OCI-LY3 (cell line): ENCODE data around the gene OTOGL.

Source experiments
- H2AFZ ChIP-seq: fragments of 200-600, 300-600 bp; shearing (Covaris generic); 2 replicates; pipeline ENCODE4 v1.6.0; 2014; ENCODE audit warnings: antibody characterized with exemption, low read depth, low read length
- H3K27ac ChIP-seq: fragments of 200-600, 300-600 bp; sonication (generic); 2 replicates; pipeline ENCODE4 v1.5.1; 2014; ENCODE audit warnings: mild to moderate bottlenecking, low read length, moderate library complexity, mixed read lengths
- H3K27me3 ChIP-seq: fragments of 200-600, 300-600 bp; sonication (generic); 2 replicates; pipeline ENCODE4 v1.6.1; 2014; ENCODE audit warnings: low read depth, low read length, mixed read lengths
- H3K36me3 ChIP-seq: fragments of 200-600, 300-600 bp; sonication (generic); replicated peaks from 2 replicates; pipeline ENCODE3; 2014; ENCODE audit warnings: low read depth, low read length, mixed read lengths
- H3K4me1 ChIP-seq: fragments of 300-600, 200-600 bp; sonication (generic); 2 replicates; pipeline ENCODE4 v1.6.1; 2014; ENCODE audit warnings: low read length, mixed read lengths
- H3K4me2 ChIP-seq: fragments of 200-600, 300-600 bp; sonication (generic); 2 replicates; pipeline ENCODE4 v1.6.1; 2014; ENCODE audit warnings: low read length, mixed read lengths
- H3K4me3 ChIP-seq: fragments of 300-600, 200-600 bp; sonication (generic); 2 replicates; pipeline ENCODE4 v1.5.1; 2014; ENCODE audit warnings: antibody characterized with exemption, mild to moderate bottlenecking, low read length, moderate library complexity
- H3K79me2 ChIP-seq: fragments of 300-600, 200-600 bp; shearing (Covaris generic); 2 replicates; pipeline ENCODE4 v1.6.1; 2014; ENCODE audit warnings: mild to moderate bottlenecking, low read length, mixed read lengths
- H3K9ac ChIP-seq: fragments of 300-600, 200-600 bp; shearing (Covaris generic); 2 replicates; pipeline ENCODE4 v1.6.0; 2014; ENCODE audit warnings: mild to moderate bottlenecking, low read length, moderate library complexity
- H3K9me3 ChIP-seq: fragments of 200-600, 300-600 bp; shearing (Covaris generic); 2 replicates; pipeline ENCODE4 v1.6.1; 2014; ENCODE audit warnings: low read length, mixed read lengths; ENCODE audit not compliant: insufficient read depth
- H4K20me1 ChIP-seq: fragments of 200-600, 300-600 bp; sonication (generic); 2 replicates; pipeline ENCODE4 v1.6.1; 2016; ENCODE audit warnings: low read length, mixed read lengths; ENCODE audit not compliant: insufficient read depth
- CTCF ChIP-seq: fragments of 200-600, 300-600 bp; sonication (generic); IDR thresholded peaks from 2 replicates; pipeline ENCODE4 v1.5.1; 2014; ENCODE audit warnings: antibody characterized with exemption, low read length, low read depth
- EZH2phosphoT487 ChIP-seq: fragments of 200-600 bp; shearing (Covaris generic); IDR thresholded peaks from 2 replicates; pipeline ENCODE4 v1.6.1; 2018; ENCODE audit warnings: antibody characterized with exemption, mixed run types, low read depth

OTOGL gene

DNA sequence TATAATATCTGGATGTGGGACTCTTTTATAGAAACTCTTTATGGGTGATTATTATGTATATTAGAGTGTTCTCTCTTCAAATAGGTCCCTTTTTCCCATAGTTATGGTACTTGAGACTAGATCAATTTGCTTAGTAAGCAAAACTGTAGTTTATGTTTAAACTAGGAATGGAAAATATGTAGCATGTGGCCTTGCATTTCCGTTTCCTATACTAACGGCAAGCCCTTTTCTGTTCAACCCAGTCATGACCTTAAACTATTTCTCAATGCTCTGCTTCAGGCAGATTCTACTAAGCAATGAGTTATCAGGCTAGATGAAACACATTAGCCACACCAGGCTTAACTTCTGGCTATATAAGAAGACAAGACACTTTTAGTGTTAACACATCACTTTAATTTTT lies 84.6 kb downstream of the OTOGL start:
- H3K79me2 ChIP-seq, result no peaks in the 10 kb centered on the region
- no peaks in the 10 kb centered on the region for H3K9me3 ChIP-seq
- TF ChIP-seq EZH2phosphoT487, result no peak
- no peak for TF ChIP-seq CTCF
- no peaks in the 10 kb centered on the region for H3K36me3 ChIP-seq
- H3K4me2 ChIP-seq, result no peak overlapping the region
- H3K9ac ChIP-seq, result no peak overlapping the region
- H3K27ac ChIP-seq, result no peak overlapping the region
- H3K4me1 ChIP-seq, result 0 out of 2 replicates have a peak, but pooled peaks cover under 1% of the 10 kb centered on the region
- no peak overlapping the region for H3K4me3 ChIP-seq
- H2AFZ ChIP-seq, result no peak overlapping the region
- H4K20me1 ChIP-seq, result no peaks in the 10 kb centered on the region
- 0 out of 2 replicates have a peak, but pooled peaks cover 5% of the 10 kb centered on the region for H3K27me3 ChIP-seq

DNA sequence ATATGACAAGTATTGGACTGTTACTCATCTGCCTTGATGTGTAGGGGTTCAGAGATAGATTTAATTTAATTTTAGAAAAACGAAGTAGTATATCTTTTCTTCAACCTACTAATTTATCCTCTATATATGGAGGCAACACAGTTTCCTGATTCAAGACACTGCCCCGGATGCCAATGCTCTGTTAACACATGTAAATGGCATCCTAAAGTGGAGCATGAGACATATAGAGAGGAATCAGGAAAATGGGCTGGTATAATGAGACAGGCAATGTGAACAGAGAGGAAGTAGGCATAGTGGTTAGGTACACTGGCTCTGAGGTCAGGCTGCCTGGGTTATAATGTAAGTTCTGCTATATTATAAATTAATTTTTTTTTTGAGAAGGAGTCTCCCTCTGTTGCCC lies 85.6 kb downstream of the OTOGL start:
- Histone ChIP-seq H3K79me2 (no peaks in the 10 kb centered on the region), H3K4me1 (no peaks in the 10 kb centered on the region), H3K27me3 (0 out of 2 replicates have a peak, but pooled peaks cover 5% of the 10 kb centered on the region), H3K4me3 (no peak overlapping the region), H3K9ac (no peak overlapping the region), H3K4me2 (no peak overlapping the region), H4K20me1 (no peaks in the 10 kb centered on the region), H3K27ac (no peak overlapping the region), H3K9me3 (no peaks in the 10 kb centered on the region), H3K36me3 (no peaks in the 10 kb centered on the region), H2AFZ (no peak overlapping the region)
- no peak for TF ChIP-seq EZH2phosphoT487
- TF ChIP-seq CTCF, result no peak

- no peak overlapping the region for H2AFZ ChIP-seq
- no peak overlapping the region for H3K4me3 ChIP-seq
- no peaks in the 10 kb centered on the region for H3K4me1 ChIP-seq
- peak overlapping the region; percentile 30; the same call in 1 of the 2 replicates for H3K4me2 ChIP-seq
- 0 out of 2 replicates have a peak, but pooled peaks cover 5% of the 10 kb centered on the region for H3K27me3 ChIP-seq
- no peaks in the 10 kb centered on the region for H3K36me3 ChIP-seq
- no peak overlapping the region for H3K27ac ChIP-seq
- TF ChIP-seq EZH2phosphoT487 (no peak), CTCF (peak; percentile 94)
- H3K79me2 ChIP-seq, result no peaks in the 10 kb centered on the region
- H4K20me1 ChIP-seq, result no peaks in the 10 kb centered on the region
- no peaks in the 10 kb centered on the region for H3K9me3 ChIP-seq
- no peak overlapping the region for H3K9ac ChIP-seq
Observed at GRCh38 chr12:80186727-80187217, 87.4 kb downstream of the OTOGL start.

- Histone ChIP-seq H4K20me1 (no peaks in the 10 kb centered on the region), H3K27me3 (0 out of 2 replicates have a peak, but pooled peaks cover 5% of the 10 kb centered on the region), H3K27ac (no peak overlapping the region), H3K79me2 (no peaks in the 10 kb centered on the region), H3K9me3 (no peaks in the 10 kb centered on the region), H3K4me1 (no peaks in the 10 kb centered on the region), H3K9ac (no peak overlapping the region), H3K36me3 (no peaks in the 10 kb centered on the region), H2AFZ (no peak overlapping the region), H3K4me3 (no peak overlapping the region), H3K4me2 (no peak overlapping the region)
- TF ChIP-seq EZH2phosphoT487 (no peak), CTCF (no peak)
Observed at GRCh38 chr12:80187660-80188090, 88.3 kb downstream of the OTOGL start.
